Measurements from ENCODE around the gene DNAH14. TPM values are rescaled to one million over a fixed set of nuclear protein-coding genes. Genes with fewer than 3 reads are reported as not detected.
"Not testable (repeated sequence)": the region's sequence is repeated elsewhere in the genome, so short reads cannot be mapped to it uniquely, and the experiment has no call there.

Gene DNAH14
- total RNA-seq: 46.1 and 47.3 TPM in 2 replicates
- polyA plus RNA-seq: 14.7 and 15.2 TPM in 2 replicates

DNA sequence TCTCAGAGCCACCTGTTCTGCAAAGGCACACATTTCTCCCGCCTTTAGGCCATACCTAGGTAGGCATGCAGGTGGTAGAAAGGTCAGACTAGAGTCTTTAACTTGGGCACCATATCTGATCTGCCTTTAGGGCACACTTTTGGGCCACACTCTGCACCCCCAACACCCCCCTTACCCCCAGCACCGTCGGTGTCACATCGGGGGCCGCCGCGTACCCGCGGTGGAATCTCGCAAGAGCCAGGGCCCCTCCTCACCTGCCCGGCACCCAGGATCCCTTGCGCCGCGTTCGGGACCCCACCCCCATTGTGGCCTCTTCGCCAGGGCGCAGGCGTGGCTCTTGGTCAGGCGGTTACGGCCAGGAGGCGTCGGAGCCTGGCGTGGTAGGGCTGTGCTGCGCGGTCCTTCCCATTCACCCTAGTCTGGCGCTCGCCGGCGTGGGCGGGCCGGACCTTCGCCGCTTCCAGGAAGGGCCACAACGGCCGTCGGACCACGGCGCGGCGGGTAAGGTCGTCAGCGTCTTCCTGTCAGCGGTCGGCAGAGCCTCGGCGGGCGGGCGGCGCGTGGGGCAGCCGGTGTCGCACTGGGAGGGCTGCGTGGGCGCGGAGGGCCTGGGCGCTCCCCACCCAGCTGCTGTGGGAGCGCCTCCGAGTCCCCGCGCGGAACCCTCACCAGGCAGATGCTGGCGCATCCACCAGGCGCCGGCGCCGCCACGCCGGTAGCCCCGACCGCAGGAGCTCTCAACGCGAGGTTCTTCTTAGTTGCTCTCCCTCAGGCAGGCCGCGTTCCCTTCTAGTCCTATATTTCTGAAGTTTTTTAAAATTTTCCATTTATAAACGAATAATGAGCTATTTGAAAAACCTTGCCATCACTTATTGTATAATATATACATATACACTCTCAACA is at the start of gene DNAH14:
Gene DNAH14 (plus strand): TSS at position 341 of the 903 bp plus-strand sequence. CDS start 23,028 bp downstream, outside the sequence.
- H3K9me3 ChIP-seq (ENCODE audit: low read depth): peaks cover 23% of the 10 kb centered on the region

DNA sequence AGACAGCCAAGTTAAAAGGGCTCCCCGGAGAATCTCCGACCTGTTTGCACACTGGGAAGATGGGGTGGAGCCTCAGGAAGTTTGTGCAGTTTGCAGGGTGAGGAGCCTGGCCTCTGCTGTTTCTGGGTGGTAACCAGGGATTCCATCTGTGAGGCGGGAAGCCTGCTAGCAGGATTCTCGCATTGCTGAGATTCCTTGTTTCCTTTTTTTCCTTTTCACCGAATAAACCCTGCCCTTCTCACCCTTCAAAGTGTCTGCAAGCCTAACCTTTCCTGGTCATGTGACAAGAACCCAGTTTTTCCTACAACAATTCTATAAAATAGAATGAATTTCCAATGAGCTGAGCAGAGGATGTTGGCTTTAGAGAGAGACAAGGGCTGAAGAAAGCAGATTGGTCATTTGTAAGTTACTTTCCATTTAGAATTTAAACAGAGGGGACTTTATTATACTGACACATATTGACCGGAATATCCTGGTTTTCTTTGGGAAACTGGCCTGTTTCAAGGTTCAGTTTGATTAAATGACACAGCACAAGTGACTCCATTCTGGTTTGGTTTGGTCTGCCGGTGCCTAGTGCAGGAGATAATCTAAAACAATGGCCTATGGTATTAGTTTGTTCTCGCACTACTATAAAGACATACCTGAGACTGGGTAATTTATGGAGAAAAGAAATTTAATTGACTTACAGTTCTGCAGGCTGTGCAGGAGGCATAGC is 48.7 kb upstream of the DNAH14 start:
- Histone ChIP-seq H3K9me3 (ENCODE audit: low read depth) (no peaks in the 10 kb centered on the region), H3K4me2 (peak overlapping the region; percentile 35), H3K27ac (peak overlapping the region; percentile 60), H3K36me3 (replicated peaks; ENCODE audit: insufficient read depth, low read depth) (no peaks in the 10 kb centered on the region), H3K27me3 (no peaks in the 10 kb centered on the region), H3K79me2 (no peaks in the 10 kb centered on the region), H3K9me2 (replicated peaks; ENCODE audit: insufficient read depth) (no peaks in the 10 kb centered on the region), H4K20me1 (ENCODE audit: insufficient read depth, poor library complexity, severe bottlenecking) (no peaks in the 10 kb centered on the region), H3K4me1 (ENCODE audit: insufficient read depth) (peaks cover 59% of the 10 kb centered on the region), H3K4me3 (no peak overlapping the region), H2AFZ (no peak overlapping the region)
- TF ChIP-seq EZH2phosphoT487 (IDR thresholded peaks at IDR 0.05; ENCODE audit: low read depth, severe bottlenecking, unreplicated experiment): no peak
- TF ChIP-seq EZH2 (IDR thresholded peaks at IDR 0.05; ENCODE audit: borderline replicate concordance): no peak
- TF ChIP-seq, protein P1, sequence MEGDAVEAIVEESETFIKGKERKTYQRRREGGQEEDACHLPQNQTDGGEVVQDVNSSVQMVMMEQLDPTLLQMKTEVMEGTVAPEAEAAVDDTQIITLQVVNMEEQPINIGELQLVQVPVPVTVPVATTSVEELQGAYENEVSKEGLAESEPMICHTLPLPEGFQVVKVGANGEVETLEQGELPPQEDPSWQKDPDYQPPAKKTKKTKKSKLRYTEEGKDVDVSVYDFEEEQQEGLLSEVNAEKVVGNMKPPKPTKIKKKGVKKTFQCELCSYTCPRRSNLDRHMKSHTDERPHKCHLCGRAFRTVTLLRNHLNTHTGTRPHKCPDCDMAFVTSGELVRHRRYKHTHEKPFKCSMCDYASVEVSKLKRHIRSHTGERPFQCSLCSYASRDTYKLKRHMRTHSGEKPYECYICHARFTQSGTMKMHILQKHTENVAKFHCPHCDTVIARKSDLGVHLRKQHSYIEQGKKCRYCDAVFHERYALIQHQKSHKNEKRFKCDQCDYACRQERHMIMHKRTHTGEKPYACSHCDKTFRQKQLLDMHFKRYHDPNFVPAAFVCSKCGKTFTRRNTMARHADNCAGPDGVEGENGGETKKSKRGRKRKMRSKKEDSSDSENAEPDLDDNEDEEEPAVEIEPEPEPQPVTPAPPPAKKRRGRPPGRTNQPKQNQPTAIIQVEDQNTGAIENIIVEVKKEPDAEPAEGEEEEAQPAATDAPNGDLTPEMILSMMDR (IDR thresholded peaks at IDR 0.05; ENCODE audit: poor library complexity): no peak
- WGBS (ENCODE audit: low lambda C conversion rate, missing lambda C conversion rate): 37% methylated on average over 8 of the region's 8 CpGs
- DNase-seq (ENCODE audit: low spot score): peak; percentile 39

More for the DNA sequence above, at the start of gene DNAH14:
- Histone ChIP-seq H3K4me3 (peak within 1 kb of the TSS; percentile 65), H2AFZ (peak within 1 kb of the TSS; percentile 92), H4K20me1 (ENCODE audit: insufficient read depth, poor library complexity, severe bottlenecking) (no peaks in the 10 kb centered on the region), H3K27ac (peak within 1 kb of the TSS; percentile 93), H3K27me3 (no peaks in the 10 kb centered on the region), H3K36me3 (replicated peaks; ENCODE audit: insufficient read depth, low read depth) (no peaks in the 10 kb centered on the region), H3K4me2 (peak within 1 kb of the TSS; percentile 76), H3K9me2 (replicated peaks; ENCODE audit: insufficient read depth) (no peaks in the 10 kb centered on the region), H3K79me2 (peaks cover 43% of the 10 kb centered on the region), H3K4me1 (ENCODE audit: insufficient read depth) (no peaks in the 10 kb centered on the region)
- no peak for TF ChIP-seq EZH2 (IDR thresholded peaks at IDR 0.05; ENCODE audit: borderline replicate concordance)
- TF ChIP-seq, protein P1 (IDR thresholded peaks at IDR 0.05; ENCODE audit: poor library complexity): no peak
- TF ChIP-seq EZH2phosphoT487 (IDR thresholded peaks at IDR 0.05; ENCODE audit: low read depth, severe bottlenecking, unreplicated experiment): no peak
- peak; percentile 92 for DNase-seq (ENCODE audit: low spot score)
- 2% methylated on average over 72 of the region's 75 CpGs for WGBS (ENCODE audit: low lambda C conversion rate, missing lambda C conversion rate)

DNA sequence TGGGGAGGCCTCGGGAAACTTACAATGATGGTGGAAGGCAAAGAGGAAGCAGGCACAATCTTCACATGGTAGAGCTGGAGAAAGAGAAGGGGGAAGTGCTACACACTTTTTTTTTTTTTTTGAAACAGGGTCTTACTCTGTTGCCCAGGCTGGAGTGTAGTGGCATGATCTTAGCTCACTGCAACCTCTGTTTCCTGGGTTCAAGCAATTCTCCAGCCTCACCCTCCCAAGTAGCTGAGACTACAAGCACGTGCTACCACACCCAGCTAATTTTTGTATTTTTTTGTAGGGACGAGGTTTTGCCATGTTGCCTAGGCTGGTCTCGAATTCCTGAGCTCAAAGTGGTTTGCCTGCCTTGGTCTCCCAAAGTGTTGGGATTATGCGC is 48.2 kb upstream of the DNAH14 start:
- H3K36me3 ChIP-seq (replicated peaks; ENCODE audit: insufficient read depth, low read depth); H4K20me1 ChIP-seq (ENCODE audit: insufficient read depth, poor library complexity, severe bottlenecking); DNase-seq (ENCODE audit: low spot score); H3K9me3 ChIP-seq (ENCODE audit: low read depth); H2AFZ ChIP-seq; H3K27me3 ChIP-seq; H3K4me3 ChIP-seq; H3K79me2 ChIP-seq; H3K4me2 ChIP-seq; H3K9me2 ChIP-seq (replicated peaks; ENCODE audit: insufficient read depth): not testable (repeated sequence)
- 91% methylated on average over 5 of the region's 5 CpGs for WGBS (ENCODE audit: low lambda C conversion rate, missing lambda C conversion rate)
- peak overlapping the region; percentile 60 for H3K27ac ChIP-seq
- peaks cover 54% of the 10 kb centered on the region for H3K4me1 ChIP-seq (ENCODE audit: insufficient read depth)

DNA sequence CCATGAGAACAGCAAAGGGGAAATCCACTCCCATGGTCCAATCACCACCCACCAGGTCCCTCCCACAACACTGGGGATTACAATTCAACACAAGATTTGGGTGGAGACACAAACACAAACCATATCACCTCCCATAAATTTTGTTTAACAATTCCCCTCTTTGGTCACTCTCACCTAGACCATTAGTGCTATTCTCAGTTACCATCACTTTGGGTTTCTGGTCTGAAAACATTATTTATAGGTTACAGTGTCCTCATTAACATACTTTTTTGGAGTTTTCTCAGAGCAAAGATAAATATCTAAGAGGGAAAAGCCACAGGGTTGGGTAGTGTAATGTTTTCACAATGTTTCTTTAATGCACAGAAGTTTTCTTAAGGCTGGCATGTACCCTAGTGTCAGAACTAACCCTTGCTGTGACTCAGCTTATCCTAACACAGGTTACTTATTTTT is 47.7 kb upstream of the DNAH14 start:
- DNase-seq (ENCODE audit: low spot score): no peak
- Histone ChIP-seq H3K4me2 (no peak overlapping the region), H4K20me1 (ENCODE audit: insufficient read depth, poor library complexity, severe bottlenecking) (no peaks in the 10 kb centered on the region), H3K9me2 (replicated peaks; ENCODE audit: insufficient read depth) (no peaks in the 10 kb centered on the region), H2AFZ (no peak overlapping the region), H3K4me3 (no peak overlapping the region), H3K79me2 (no peaks in the 10 kb centered on the region), H3K27me3 (no peaks in the 10 kb centered on the region), H3K9me3 (ENCODE audit: low read depth) (no peaks in the 10 kb centered on the region), H3K36me3 (replicated peaks; ENCODE audit: insufficient read depth, low read depth) (no peaks in the 10 kb centered on the region), H3K4me1 (ENCODE audit: insufficient read depth) (peaks cover 54% of the 10 kb centered on the region), H3K27ac (no peak overlapping the region)
- TF ChIP-seq, protein P1 (IDR thresholded peaks at IDR 0.05; ENCODE audit: poor library complexity): no peak
- no peak for TF ChIP-seq EZH2 (IDR thresholded peaks at IDR 0.05; ENCODE audit: borderline replicate concordance)
- no peak for TF ChIP-seq EZH2phosphoT487 (IDR thresholded peaks at IDR 0.05; ENCODE audit: low read depth, severe bottlenecking, unreplicated experiment)
